Ectodermal cell (in vitro differentiated cells): ENCODE measurements around the gene ENDOG.
"Not testable (repeated sequence)": the region's sequence is repeated elsewhere in the genome, so short reads cannot be mapped to it uniquely, and the experiment has no call there.

ENCODE experiments used
- H3K27ac ChIP-seq: 2 replicates; pipeline ENCODE4 v1.7.0; 2013; ENCODE audit warnings: mild to moderate bottlenecking, low read depth, low read length; ENCODE audit not compliant: insufficient read depth, poor library complexity, severe bottlenecking
- H3K27me3 ChIP-seq: 2 replicates; pipeline ENCODE4 v1.7.0; 2013; ENCODE audit warnings: mild to moderate bottlenecking, low read length; ENCODE audit not compliant: insufficient read depth, control insufficient read depth, poor library complexity, severe bottlenecking
- H3K36me3 ChIP-seq: one replicate; pipeline ENCODE4 v1.7.0; 2013; ENCODE audit warnings: low read length; ENCODE audit not compliant: control insufficient read depth, insufficient read depth
- H3K4me1 ChIP-seq: one replicate; pipeline ENCODE4 v1.7.0; 2013; ENCODE audit warnings: low read length; ENCODE audit not compliant: control insufficient read depth, insufficient read depth
- H3K4me3 ChIP-seq: 2 replicates; pipeline ENCODE4 v1.7.0; 2013; ENCODE audit warnings: low read depth, low read length, control low read depth; ENCODE audit not compliant: insufficient read depth
- H3K9me3 ChIP-seq: 2 replicates; pipeline ENCODE4 v1.7.0; 2013; ENCODE audit warnings: mild to moderate bottlenecking, low read length, moderate library complexity; ENCODE audit not compliant: control insufficient read depth
- WGBS, 2 experiments: methylation state at CpG; one replicate each; pipeline ENCODE4 v1.1.7; 2013; ENCODE audit warnings: missing lambda C conversion rate in 2 of 2; 5-methylcytosine and 5-hydroxymethylcytosine counted together

The ENDOG gene

GRCh38 chr9:128829477-128830251 is 11.4 kb downstream of the ENDOG start, which contains the start of gene SPOUT1:
TSS of gene SPOUT1 (minus strand) at chr9:128829794. CDS start at chr9:128829780, 14 bp downstream.
- Histone ChIP-seq H3K9me3 (no peaks in the 10 kb centered on the region), H3K27ac (no peak within 1 kb of the TSS), H3K27me3 (no peaks in the 10 kb centered on the region), H3K4me1 (no peaks in the 10 kb centered on the region), H3K36me3 (peaks cover 16% of the 10 kb centered on the region), H3K4me3 (peak within 1 kb of the TSS; percentile 75)
- WGBS, 2 experiments = 3% methylated on average over 56 of the region's 56 CpGs

- H3K36me3 ChIP-seq = no peaks in the 10 kb centered on the region
- no peaks in the 10 kb centered on the region for H3K4me1 ChIP-seq
- no peaks in the 10 kb centered on the region for H3K27me3 ChIP-seq
- WGBS, 2 experiments = 91 to 94% methylated on average over 10 of the region's 10 CpGs
- H3K27ac ChIP-seq = no peak overlapping the region
- H3K9me3 ChIP-seq = no peaks in the 10 kb centered on the region
- H3K4me3 ChIP-seq = no peak overlapping the region
Measured at GRCh38 chr9:128833696-128834095, 15.4 kb downstream of the ENDOG start.

- no peaks in the 10 kb centered on the region for H3K27me3 ChIP-seq
- no peak overlapping the region for H3K27ac ChIP-seq
- WGBS, 2 experiments = 96 to 97% methylated on average over 28 of the region's 28 CpGs
- no peaks in the 10 kb centered on the region for H3K4me1 ChIP-seq
- H3K9me3 ChIP-seq = no peaks in the 10 kb centered on the region
- no peak overlapping the region for H3K4me3 ChIP-seq
- no peaks in the 10 kb centered on the region for H3K36me3 ChIP-seq
Measured at GRCh38 chr9:128835246-128836210, 17.2 kb downstream of the ENDOG start.

- Histone ChIP-seq H3K27ac (no peak overlapping the region), H3K4me3 (no peak overlapping the region)
Measured at GRCh38 chr9:128836509-128837145, 18.3 kb downstream of the ENDOG start.

GRCh38 chr9:128838338-128838737 is 20.0 kb downstream of the ENDOG start:
- no peaks in the 10 kb centered on the region for H3K27me3 ChIP-seq
- WGBS, 2 experiments = 86 to 91% methylated on average over 3 of the region's 3 CpGs
- no peaks in the 10 kb centered on the region for H3K9me3 ChIP-seq
- no peaks in the 10 kb centered on the region for H3K4me1 ChIP-seq
- no peaks in the 10 kb centered on the region for H3K36me3 ChIP-seq
- H3K27ac ChIP-seq = no peak overlapping the region
- no peak overlapping the region for H3K4me3 ChIP-seq

More at GRCh38 chr9:128836509-128837145, 18.3 kb downstream of the ENDOG start:
- no peaks in the 10 kb centered on the region for H3K27me3 ChIP-seq
- H3K9me3 ChIP-seq = no peaks in the 10 kb centered on the region
- WGBS, 2 experiments = 89 to 92% methylated on average over 14 of the region's 14 CpGs
- no peaks in the 10 kb centered on the region for H3K36me3 ChIP-seq
- no peaks in the 10 kb centered on the region for H3K4me1 ChIP-seq

- Histone ChIP-seq H3K9me3 (no peaks in the 10 kb centered on the region), H3K27me3 (no peaks in the 10 kb centered on the region), H3K4me1 (no peaks in the 10 kb centered on the region), H3K4me3 (no peak overlapping the region), H3K36me3 (no peaks in the 10 kb centered on the region), H3K27ac (no peak overlapping the region)
- WGBS, 2 experiments = 100% methylated on average over 1 of the region's 1 CpG
Measured at GRCh38 chr9:128840524-128840923, 22.2 kb downstream of the ENDOG start.

- Histone ChIP-seq H3K27ac (no peak overlapping the region), H3K27me3 (no peaks in the 10 kb centered on the region), H3K9me3 (no peaks in the 10 kb centered on the region), H3K4me1 (no peaks in the 10 kb centered on the region), H3K4me3 (no peak overlapping the region), H3K36me3 (no peaks in the 10 kb centered on the region)
- 93 to 94% methylated on average over 12 of the region's 12 CpGs for WGBS, 2 experiments
Measured at GRCh38 chr9:128841694-128842492, 23.6 kb downstream of the ENDOG start.

GRCh38 chr9:128843171-128843570 is 24.9 kb downstream of the ENDOG start:
- not testable (repeated sequence) for H3K36me3 ChIP-seq, H3K27me3 ChIP-seq, H3K4me1 ChIP-seq, H3K9me3 ChIP-seq, H3K27ac ChIP-seq, H3K4me3 ChIP-seq
- 92 to 96% methylated on average over 7 of the region's 7 CpGs for WGBS, 2 experiments

- Histone ChIP-seq H3K36me3 (no peaks in the 10 kb centered on the region), H3K4me1 (no peaks in the 10 kb centered on the region), H3K27me3 (no peaks in the 10 kb centered on the region), H3K9me3 (no peaks in the 10 kb centered on the region), H3K27ac (no peak overlapping the region), H3K4me3 (no peak overlapping the region)
- 84 to 88% methylated on average over 13 of the region's 13 CpGs for WGBS, 2 experiments
Measured at GRCh38 chr9:128845186-128845931, 27.1 kb downstream of the ENDOG start.
